GM18907 (cell line): ENCODE results near the gene PGM2L1.
"Not testable (repeated sequence)": the region's sequence is repeated elsewhere in the genome, so short reads cannot be mapped to it uniquely, and the experiment has no call there.

ENCODE experiments used
- ATAC-seq: cut with Tn5 transposase; IDR thresholded peaks from one replicate; pipeline ENCODE4 v1.9.1; 2021; ENCODE audit warnings: mild to moderate bottlenecking, moderate library complexity; ENCODE audit not compliant: unreplicated experiment

Gene PGM2L1

GRCh38 chr11:74403607-74404321 lies 5.5 kb upstream of the PGM2L1 start:
- no peak for ATAC-seq

DNA sequence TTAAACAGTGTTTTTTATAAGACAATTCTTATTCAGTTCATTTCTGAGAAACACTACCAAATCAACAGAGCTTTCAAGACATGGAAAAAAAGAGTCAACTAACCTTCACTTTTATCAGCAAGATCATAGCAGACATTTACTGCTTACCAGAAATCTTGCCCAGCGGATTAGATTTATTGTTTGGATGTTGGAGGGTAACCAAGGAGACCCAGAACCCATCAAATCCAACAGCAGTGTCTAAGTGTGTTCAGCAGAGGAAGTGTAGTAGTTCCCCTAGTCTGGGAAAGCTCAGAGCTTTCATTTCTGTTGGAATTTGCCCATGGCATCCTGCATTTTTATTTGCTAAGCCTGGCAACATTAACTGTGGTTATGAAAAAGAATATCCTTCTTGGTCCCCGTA lies 2.4 kb upstream of the PGM2L1 start:
- no peak for ATAC-seq

DNA sequence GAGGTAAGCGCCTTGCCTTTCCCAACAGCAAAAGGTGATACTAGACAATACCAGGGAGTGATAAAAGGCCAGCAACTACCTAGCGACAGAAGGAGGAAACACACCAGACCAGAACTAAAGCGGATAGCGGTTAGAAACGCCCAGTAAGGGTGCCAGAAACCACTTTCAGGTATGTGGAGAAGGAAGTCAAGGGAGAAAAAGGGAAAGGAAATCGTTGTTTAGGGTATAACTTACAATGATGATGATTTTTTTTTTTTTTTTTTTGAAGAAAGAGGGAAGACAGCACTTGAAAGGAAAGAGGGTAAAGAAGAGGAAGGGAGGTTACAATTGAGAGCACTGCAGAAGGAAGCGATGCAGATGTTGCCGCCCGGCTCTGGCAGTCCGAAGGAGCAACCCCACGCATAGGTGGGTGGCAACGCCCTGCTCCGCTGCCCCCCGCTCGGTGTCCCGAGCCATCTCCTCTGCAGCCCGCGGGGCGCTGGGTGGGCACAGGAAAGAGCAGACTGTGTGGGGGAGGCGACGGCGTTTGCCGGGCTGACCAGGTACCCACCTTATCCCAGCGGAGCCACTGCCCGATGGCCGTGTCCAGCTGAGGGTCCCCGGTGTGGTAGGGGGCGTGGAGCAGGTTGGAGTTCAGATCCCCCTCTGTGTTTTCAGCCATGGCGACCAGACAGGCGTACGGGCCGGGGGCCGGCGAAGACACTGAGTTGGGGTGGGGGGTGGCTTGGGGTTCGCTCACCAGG lies 561 bp downstream of the PGM2L1 start:
- ATAC-seq, result peak; percentile 20

DNA sequence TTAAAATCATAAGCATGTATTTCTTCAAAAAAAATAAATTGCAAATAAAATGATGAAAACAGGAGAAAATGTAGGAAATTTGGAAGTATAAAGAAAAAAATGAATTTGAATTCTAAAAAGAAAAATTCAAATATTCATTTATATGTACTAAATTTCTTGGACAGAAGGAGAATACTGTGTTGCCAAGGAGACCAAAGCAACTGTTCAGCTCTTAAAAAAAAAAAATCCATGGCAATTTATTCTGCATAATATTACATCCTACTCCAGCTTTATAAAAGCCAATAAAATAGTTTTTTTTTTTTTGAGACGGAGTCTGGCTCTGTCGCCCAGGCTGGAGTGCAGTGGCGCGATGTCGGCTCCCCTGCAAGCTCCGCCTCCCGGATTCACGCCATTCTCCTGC lies 6.0 kb downstream of the PGM2L1 start:
- ATAC-seq, result no peak

DNA sequence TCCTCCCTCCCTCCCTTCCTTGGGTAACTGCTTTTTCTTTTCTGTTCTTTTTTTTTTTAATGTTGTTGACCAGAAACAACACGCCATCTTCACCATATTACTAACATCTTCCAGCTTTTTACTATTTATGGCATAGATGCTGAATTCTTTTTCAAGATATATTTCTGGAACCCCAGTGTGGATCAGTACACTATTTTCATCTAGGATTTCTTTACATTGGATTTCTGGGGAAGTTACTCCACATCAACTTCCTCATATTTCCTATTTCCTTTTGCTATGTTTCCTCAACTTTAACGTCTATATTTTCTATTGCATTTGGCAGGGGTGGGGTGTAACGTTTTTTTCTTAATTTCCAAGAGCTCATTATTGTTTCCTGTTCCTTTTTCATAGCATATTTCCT lies 7.0 kb downstream of the PGM2L1 start:
- no peak for ATAC-seq

GRCh38 chr11:74390697-74391096 lies 7.5 kb downstream of the PGM2L1 start:
- no peak for ATAC-seq

DNA sequence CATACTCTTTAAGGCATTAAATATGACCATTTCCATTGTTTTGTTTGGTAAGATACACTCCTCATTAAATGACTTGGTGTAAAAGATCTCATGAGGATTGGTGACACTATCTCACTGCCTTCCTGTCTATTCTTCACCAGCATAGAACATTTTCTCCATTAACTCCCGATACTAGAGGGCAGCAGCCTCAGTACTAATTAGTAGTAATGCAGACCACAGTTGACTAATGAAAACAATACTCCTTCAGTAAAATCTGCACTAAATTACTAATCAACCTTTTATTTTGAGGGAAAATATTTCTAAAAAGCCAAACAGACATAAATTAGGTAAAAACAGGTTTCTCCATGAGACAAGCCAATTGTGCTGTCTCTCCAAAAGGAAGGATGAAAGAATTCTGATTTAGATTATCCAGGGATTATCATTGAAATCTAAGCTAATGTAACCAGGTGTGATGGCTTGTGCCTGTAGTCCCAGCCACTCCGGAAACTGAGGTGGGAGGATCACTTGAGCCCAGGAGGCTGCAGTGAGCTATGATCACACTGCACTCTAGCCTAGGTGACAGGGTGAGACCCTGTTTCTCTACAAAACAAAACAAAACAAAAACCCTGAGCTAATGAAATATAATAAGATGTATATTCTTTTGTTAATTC lies 9.4 kb downstream of the PGM2L1 start:
- peak; percentile 69 for ATAC-seq

DNA sequence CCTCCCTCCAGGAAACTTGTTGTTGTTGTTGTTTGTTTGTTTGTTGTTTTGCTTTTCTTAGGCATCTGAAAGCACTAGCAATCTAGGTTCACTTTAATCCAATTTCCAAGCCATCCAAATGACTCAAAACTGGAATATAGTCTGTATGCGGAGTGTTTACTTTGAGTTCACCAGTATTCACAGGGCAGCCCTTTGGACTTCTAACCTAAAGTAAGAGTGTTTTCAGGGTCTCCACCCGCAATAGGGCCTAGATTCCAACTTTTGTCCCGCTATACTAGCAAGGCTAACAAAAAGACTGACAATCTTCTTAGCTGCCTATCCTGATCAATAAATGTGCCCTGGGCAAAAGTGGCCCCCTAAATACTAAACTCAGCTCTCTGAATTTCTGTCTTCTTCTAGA lies 13.6 kb downstream of the PGM2L1 start:
- no peak for ATAC-seq

- no peak for ATAC-seq
Measured at GRCh38 chr11:74380746-74381439, 17.3 kb downstream of the PGM2L1 start.

- no peak for ATAC-seq
Measured at GRCh38 chr11:74377689-74378088, 20.5 kb downstream of the PGM2L1 start.

- no peak for ATAC-seq
Measured at GRCh38 chr11:74373382-74373781, 24.9 kb downstream of the PGM2L1 start.

GRCh38 chr11:74371269-74372052 lies 26.8 kb downstream of the PGM2L1 start:
- no peak for ATAC-seq

- ATAC-seq, result no peak
Measured at GRCh38 chr11:74370123-74370522, 28.1 kb downstream of the PGM2L1 start.

DNA sequence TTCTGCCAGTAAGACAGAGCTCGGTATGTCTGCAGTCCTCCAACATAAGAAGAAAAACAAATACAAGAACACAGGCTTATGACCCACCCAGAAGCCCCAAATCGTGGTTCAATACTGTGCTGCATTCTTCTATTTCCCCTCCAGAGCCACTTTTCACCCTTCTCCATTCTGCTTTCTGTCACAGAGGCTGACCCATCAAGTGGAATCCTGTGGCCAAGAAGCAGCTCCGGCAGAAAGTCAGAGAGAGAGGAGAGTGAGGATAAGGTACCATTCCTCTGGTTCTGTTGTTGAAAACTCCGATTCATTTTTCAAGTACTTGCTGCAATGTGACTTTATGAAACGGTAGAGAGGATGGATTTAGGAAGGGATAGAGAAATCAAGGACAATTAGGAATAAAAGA lies 30.4 kb downstream of the PGM2L1 start:
- no peak for ATAC-seq

- ATAC-seq, result no peak
Measured at GRCh38 chr11:74366576-74366975, 31.7 kb downstream of the PGM2L1 start.

- not testable (repeated sequence) for ATAC-seq
Measured at GRCh38 chr11:74365805-74366204, 32.4 kb downstream of the PGM2L1 start.

DNA sequence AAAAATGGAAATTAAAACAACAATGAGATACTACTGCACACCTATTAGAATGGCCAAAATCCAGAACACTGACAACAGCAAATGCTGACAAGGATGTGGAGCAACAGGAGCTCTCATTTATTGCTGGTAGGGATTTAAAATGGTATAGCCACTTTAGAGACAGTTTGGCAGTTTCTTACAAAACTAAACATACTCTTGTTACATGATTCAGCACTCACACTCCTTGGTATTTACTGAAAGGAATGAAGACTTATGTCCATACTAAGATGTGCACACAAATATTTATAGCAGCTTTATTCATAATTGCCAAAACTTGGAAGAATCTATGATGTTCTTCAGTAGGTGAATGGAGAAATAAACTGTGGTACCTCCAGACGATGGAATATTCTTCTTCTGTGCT lies 40.8 kb downstream of the PGM2L1 start:
- no peak for ATAC-seq

DNA sequence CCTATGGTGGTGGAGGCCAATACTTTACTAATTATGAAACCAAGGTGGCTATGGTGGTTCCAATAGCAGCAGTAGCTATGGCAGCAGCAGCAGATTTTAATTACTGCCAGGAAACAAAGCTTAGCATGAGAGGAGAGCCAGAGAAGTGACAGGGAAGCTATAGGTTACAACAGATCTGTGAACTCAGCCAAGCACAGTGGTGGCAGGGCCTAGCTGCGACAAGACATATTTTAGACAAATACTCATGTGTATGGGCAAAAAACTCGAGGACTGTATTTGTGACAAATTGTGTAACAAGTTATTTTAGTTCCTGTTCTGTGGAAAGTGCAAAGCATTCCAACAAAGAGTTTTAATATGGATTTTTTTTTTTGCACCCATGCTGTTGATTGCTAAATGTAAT lies 42.6 kb downstream of the PGM2L1 start:
- no peak for ATAC-seq

- ATAC-seq, result no peak
Measured at GRCh38 chr11:74354036-74354435, 44.2 kb downstream of the PGM2L1 start.

DNA sequence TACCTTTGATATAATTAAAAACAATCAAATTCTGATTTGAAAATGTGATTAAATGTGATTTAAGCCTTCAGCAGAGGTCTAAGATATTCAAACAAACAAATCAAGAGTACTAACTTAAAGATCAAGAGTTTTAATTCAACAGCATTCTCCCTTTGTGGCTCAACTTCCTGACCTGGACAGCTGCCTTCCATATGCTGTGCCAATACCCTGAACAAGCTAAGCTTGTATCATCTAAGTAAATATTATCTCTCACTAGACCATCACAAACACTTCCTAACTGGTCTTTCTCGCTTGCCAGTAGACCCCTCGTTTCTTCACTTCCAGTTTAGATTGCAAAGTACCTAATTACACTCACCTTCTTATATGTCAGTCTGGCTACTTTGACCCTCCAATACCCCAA lies 50.9 kb downstream of the PGM2L1 start:
- ATAC-seq, result no peak

- no peak for ATAC-seq
Measured at GRCh38 chr11:74345420-74345819, 52.8 kb downstream of the PGM2L1 start.
